GM06990 (cell line): ENCODE results near the gene SUMF1.

Experiments
- DNase-seq: peaks from one replicate; pipeline ENCODE4 v3.0.0-alpha.2; 2011; ENCODE audit not compliant: insufficient read length; ENCODE audit errors: extremely low read depth
- H3K27me3 ChIP-seq: replicated peaks from 2 replicates; pipeline ENCODE4 v1.6.0; 2011; ENCODE audit warnings: low read length; ENCODE audit not compliant: control insufficient read depth, insufficient read depth
- H3K36me3 ChIP-seq: 2 replicates; pipeline ENCODE4 v1.5.1; 2011; ENCODE audit warnings: low read length; ENCODE audit not compliant: control insufficient read depth, insufficient read depth
- H3K4me3 ChIP-seq: replicated peaks from 2 replicates; pipeline ENCODE4 v1.5.1; 2011; ENCODE audit warnings: low read depth, mild to moderate bottlenecking, control low read depth, low read length
- CTCF ChIP-seq: IDR thresholded peaks from 2 replicates; pipeline ENCODE4 v1.5.1; 2011; ENCODE audit warnings: low read length, control low read depth, mild to moderate bottlenecking, inconsistent platforms; ENCODE audit not compliant: insufficient read depth, poor library complexity, severe bottlenecking

The SUMF1 gene

DNA sequence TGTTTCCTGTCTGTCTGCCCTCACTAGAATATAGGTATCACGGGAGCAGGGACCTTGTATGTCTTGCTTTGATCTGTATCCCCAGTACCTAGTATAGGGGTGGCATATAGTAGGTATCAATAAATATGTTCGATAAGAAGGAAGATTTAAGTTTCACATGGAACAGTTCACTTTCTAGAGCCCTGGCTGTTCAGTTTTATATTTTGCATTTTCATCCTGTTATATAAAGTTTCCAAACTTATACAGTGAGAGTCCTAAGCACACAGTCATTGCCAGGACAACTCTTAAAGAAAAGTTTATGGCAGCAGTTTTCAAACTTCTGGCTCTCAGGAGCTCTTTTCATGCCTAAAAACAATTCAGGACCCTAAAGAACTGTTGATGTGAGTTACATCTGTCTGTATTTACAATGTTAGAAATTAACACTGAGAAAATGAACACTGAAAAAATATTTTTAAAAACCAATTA lies 39.5 kb upstream of the SUMF1 start:
- no peak overlapping the region for H3K4me3 ChIP-seq
- no peak for DNase-seq
- no peak for TF ChIP-seq CTCF
- H3K36me3 ChIP-seq = no peaks in the 10 kb centered on the region
- H3K27me3 ChIP-seq = no peaks in the 10 kb centered on the region

DNA sequence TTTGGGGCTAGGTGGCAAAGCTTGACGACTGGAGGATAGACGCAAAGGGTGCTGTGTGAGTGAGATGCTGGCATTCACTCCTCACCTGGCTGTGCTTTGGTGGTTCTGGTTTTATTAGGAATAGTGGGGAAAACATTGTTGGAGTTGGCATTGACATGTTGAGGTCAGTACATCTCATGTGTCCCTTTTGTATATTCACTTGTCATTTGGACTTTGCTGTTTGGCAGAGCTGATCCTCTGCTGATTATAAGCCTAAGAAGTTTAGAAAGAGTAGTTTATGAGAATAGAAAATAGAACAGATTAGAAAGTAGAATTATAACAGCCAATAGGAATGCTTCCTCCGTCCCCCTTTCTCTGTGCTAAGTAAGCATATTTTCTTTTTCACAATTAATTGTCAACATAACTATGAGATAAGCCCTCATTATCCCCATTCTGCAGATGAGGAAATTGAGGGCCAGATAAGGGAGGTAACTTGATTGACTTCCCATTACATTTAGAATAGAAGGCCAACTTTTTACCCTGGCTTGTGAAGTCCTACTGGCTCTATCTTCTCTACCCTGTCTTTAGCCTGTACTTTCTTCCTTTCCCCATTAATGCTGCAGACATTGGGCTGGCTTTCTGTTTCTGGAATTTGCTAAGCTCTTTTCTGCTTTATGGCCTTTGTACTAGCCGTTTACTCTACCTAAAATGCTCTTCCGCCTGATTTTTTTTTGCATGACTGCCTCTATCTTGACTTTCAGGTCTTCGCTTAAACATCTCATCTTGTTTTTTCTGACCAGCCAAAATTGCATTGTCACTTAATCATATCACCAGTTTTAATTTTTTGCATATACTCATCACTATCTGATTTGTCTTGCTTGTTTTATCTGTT lies 38.9 kb upstream of the SUMF1 start:
- no peak overlapping the region for H3K4me3 ChIP-seq

GRCh38 chr3:4504340-4505261 lies 37.5 kb upstream of the SUMF1 start:
- H3K27me3 ChIP-seq = no peaks in the 10 kb centered on the region
- DNase-seq = no peak
- H3K4me3 ChIP-seq = peak overlapping the region; percentile 44
- TF ChIP-seq CTCF = no peak
- H3K36me3 ChIP-seq = no peaks in the 10 kb centered on the region

More for the DNA sequence above, 38.9 kb upstream of the SUMF1 start:
- H3K36me3 ChIP-seq = no peaks in the 10 kb centered on the region
- no peaks in the 10 kb centered on the region for H3K27me3 ChIP-seq
- no peak for DNase-seq
- TF ChIP-seq CTCF = no peak

- peak; percentile 33 for DNase-seq
- Histone ChIP-seq H3K36me3 (no peaks in the 10 kb centered on the region), H3K27me3 (no peaks in the 10 kb centered on the region), H3K4me3 (no peak overlapping the region)
- TF ChIP-seq CTCF = no peak
Observed at GRCh38 chr3:4503050-4503449, 36.0 kb upstream of the SUMF1 start.

DNA sequence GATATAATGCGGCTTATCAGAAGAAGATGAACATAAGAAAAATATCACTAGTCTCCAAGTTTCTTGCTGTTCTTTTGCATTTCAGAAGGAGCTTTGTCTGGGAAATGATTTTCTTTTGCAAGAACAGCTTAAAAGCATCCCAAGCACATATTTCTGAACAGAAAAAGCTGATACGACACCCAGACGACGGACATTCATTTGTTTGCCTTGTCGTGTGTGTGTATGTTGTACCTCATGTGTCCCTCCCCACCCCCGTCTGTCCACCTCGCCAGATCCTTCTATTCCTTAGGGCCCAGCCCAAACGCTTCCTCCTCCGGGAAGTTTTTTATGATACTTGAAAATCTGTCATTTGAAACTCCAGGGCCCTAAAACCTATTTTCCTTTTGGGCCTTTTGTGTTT lies 34.9 kb upstream of the SUMF1 start:
- Histone ChIP-seq H3K36me3 (no peaks in the 10 kb centered on the region), H3K27me3 (no peaks in the 10 kb centered on the region), H3K4me3 (no peak overlapping the region)
- DNase-seq = no peak
- no peak for TF ChIP-seq CTCF
